Bone marrow (tissue), 2 donors: ENCODE results near the gene BTF3.
"Not testable (repeated sequence)": the region's sequence is repeated elsewhere in the genome, so short reads cannot be mapped to it uniquely, and the experiment has no call there.

Experiments used
- DNase-seq, 2 donors: peaks; one replicate each; lab custom pipeline; 2025; lab: John Stamatoyannopoulos, UW

BTF3 gene

GRCh38 chr5:73486119-73486899, 11.9 kb upstream of the BTF3 start:
- no peak for DNase-seq

- not testable (repeated sequence) for DNase-seq
These were observed 11.0 kb upstream of the BTF3 start for GRCh38 chr5:73487257-73487656.

GRCh38 chr5:73487815-73488214, 10.4 kb upstream of the BTF3 start:
- no peak for DNase-seq

DNA sequence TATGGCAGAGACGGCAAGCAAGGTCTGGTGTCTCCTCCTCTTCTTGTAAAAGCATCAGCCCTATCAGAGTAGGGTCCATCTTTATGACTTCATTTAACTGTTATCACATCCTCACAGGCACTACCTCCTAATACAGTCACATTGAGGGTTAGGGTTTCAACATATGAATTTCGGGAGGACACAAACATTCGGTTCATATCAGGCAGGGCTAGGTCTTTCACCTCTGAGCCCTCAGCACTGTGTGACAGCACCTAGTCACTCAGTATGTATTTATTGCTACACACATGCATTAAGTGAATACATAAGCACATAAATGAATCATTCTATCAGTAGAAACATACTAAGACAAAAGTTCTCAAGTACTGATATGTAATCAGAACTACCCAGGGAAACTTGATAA, 9.4 kb upstream of the BTF3 start:
- no peak for DNase-seq

DNA sequence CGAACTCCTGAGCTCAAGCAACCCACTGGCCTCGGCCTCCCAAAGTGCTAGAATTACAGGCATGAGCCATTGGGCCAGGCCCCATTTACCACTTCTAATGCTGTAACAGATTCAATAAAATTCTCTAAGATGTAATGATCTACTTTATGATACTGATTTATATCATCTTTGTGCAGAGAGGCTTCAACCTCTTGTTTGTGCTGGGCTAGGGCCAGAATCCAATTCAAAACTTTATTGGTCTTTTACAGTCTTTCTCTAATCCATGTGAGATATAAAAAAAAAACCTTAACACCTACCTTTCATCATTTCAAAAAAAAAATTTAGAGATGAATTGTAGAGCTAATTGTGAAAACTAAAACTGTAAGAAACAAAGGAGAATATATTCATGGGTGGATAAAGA, 8.2 kb upstream of the BTF3 start:
- DNase-seq: no peak

DNA sequence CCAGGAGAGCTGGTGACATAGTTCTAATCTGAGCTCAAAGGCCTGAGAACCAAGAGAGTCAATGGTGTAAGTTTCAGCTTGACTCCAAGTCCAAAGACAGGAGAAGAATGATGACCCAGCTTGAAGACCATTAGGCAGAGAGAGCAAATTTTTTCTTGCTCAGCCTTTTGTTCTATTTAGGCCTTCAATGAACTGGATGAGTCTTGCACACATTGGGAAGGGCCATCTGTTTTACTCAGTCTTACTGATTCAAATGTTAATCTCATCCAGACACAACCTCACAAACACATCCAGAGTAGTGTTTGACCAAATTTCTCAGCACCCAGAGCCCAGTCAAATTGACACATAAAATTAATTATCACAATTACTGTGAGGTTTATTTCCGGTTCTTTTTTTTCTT, 7.1 kb upstream of the BTF3 start:
- DNase-seq: no peak

DNA sequence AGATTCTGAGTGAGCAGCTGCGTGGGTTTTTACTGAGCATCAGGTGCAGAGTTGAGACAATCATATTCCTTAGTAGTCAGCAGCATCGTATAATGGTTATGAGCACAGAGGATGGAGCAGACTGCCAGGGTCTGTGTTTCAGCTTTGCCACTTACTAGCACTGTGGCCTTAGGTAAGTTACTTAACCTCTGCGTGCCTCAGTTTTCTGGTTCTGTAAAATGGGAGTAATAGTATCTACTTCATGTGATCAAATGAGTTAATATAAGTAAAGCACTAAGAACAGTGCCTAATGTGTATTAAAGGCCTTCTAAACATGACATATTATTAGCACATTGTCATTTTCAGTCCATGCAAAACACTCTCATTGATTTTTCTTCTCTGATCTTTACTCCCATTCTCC, 4.8 kb upstream of the BTF3 start:
- DNase-seq: no peak

- no peak for DNase-seq
These were observed 3.5 kb upstream of the BTF3 start for GRCh38 chr5:73494721-73495120.

GRCh38 chr5:73495772-73496335, 2.4 kb upstream of the BTF3 start:
- no peak for DNase-seq

- no peak for DNase-seq
These were observed 1.2 kb upstream of the BTF3 start for GRCh38 chr5:73496984-73497457.

GRCh38 chr5:73497497-73498056, 665 bp upstream of the BTF3 start:
- no peak for DNase-seq

DNA sequence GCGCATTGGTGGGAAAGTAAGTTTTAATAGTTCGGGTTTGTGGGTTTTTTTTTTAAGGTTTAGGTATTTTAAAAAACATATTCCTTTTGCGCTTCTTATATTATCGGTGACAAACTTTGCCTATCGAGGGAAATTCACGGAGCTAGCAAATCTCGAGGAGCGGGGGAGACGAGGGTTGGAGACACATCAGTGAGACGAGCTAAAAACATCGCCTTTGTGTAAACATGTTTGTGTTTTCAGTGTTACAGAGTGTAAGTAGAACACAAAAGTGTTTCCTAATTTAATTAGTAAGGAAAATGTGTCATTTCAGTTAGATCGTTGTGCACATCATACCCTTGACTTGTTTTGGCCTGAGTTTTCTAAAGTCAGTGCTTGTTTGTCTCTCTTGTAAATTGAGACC, 945 bp downstream of the BTF3 start:
- DNase-seq: no peak

DNA sequence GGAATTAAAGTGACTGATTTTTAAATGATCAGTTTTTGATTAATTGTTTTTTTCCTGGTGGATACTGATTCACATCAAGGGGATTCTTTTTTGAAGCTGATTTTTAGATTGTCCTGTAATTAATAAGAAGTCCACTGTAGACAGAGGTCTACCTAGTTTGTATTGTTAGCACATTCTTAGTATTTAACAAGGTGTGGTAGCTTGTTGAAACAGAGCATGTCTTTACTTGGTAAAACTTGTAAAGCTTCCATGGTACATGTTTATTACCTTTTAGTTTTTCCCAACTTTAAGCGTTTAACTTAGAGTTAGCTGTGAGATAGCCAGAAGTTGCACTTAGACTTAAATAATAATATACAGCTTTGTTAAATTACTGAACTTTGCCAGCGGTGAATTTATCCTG, 1.5 kb downstream of the BTF3 start:
- DNase-seq: no peak

- DNase-seq: no peak
These were observed 3.2 kb downstream of the BTF3 start for GRCh38 chr5:73501406-73501805.

GRCh38 chr5:73506459-73506955, 8.3 kb downstream of the BTF3 start:
- DNase-seq: no peak

DNA sequence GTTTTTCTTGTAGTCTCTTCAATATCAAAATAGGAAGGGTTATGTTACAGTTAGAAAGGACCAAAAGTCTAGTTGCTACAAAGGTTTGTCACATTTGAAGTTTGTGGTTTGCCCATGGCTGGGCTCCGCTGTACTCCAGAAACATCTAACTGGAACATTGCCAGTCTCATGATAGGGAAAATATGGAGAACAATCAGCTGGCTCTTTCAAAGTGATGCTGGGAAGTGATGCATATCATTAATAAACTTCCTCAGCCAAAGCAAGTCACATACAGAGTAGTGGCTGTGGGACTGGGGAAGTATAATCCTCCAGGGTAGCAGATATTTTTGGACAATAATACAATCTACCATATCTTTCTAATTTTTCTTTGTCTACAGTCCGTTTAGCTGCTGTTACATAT, 8.8 kb downstream of the BTF3 start:
- DNase-seq: no peak

DNA sequence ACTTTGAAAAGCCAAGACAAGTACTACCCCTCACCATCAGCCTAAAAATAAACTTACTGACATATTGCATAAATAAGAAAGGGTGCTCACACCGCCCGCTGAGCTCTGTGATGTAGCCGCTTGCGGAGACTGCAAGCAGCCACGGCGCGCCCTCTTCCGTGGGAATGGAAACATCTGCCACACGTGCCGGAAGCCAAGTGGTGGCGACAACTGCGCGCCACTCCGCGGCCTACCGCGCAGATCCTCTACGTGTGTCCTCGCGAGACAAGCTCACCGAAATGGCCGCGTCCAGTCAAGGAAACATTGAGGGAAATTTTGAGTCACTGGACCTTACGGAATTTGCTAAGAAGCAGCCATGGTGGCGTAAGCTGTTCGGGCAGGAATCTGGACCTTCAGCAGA, 10.3 kb downstream of the BTF3 start:
- not testable (repeated sequence) for DNase-seq

DNA sequence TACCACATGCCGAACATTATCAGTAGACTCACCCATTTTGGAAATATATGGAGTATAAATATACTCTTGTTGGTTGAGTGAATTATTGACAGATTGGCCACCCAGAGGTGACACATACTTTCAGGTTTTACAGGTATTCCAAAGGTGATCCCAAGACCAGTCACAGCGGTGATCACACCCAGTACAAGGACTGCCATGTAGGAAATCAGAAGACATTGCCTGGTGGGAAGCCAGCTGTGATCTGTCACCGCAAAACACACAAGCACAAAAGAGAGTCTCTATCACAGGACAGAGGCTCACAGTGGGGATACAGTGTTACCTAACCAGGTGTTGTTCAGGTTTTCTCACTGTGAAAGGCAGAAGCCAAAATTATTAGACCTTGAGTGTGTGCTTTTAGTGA, 15.8 kb downstream of the BTF3 start:
- DNase-seq: no peak

DNA sequence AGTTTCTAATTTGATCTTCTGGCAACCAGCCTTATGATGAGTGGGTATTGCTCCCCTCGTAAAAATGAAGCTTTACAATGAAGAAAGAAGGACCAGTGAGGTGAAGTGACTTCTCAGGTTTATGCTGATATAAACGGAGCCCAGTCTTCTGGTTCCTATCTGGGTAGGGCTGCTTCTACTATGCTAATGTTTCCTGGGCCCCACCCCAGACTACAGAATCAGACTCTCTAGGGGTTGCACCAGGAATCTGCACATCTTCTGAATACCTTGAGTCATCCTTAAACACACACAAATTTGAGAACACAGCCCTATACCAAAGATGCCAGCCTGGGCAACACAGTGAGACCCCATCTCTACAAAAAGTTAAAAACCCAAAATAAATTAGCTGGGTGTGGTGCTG, 16.2 kb downstream of the BTF3 start:
- DNase-seq: no peak

GRCh38 chr5:73515232-73515631, 17.0 kb downstream of the BTF3 start:
- no peak for DNase-seq

- peak; percentile 8 to 70 for DNase-seq
These were observed 21.5 kb downstream of the BTF3 start for GRCh38 chr5:73519531-73520283.

DNA sequence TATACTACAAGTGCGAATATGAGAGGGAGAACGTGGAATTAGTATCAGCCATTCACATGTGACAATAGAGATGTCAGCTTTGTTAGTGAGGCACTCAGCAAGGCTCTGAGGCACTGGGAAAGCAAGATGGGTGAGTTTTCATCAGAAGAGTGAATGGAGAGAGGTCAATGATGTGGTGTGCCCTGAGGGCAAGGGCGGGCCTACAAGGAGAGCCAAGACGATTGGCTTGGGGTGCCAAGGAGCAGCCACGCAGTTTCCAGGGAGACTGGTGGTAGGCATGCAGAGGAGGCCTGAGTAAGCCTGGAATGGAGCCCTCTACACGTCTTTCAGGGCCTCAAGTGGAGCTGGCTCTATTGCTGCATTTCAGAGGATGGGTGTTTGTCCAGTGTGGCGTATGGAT, 24.7 kb downstream of the BTF3 start:
- no peak for DNase-seq

- DNase-seq: no peak
These were observed 25.6 kb downstream of the BTF3 start for GRCh38 chr5:73523861-73524260.
